ENCODE results near the gene RBM39. TPM values are rescaled to one million over a fixed set of nuclear protein-coding genes. Genes with fewer than 3 reads are reported as not detected.
"Not testable (repeated sequence)": the region's sequence is repeated elsewhere in the genome, so short reads cannot be mapped to it uniquely, and the experiment has no call there.

The RBM39 gene
- total RNA-seq, 4 donors from 2014 or later = 232 to 592 (median 389) TPM

DNA sequence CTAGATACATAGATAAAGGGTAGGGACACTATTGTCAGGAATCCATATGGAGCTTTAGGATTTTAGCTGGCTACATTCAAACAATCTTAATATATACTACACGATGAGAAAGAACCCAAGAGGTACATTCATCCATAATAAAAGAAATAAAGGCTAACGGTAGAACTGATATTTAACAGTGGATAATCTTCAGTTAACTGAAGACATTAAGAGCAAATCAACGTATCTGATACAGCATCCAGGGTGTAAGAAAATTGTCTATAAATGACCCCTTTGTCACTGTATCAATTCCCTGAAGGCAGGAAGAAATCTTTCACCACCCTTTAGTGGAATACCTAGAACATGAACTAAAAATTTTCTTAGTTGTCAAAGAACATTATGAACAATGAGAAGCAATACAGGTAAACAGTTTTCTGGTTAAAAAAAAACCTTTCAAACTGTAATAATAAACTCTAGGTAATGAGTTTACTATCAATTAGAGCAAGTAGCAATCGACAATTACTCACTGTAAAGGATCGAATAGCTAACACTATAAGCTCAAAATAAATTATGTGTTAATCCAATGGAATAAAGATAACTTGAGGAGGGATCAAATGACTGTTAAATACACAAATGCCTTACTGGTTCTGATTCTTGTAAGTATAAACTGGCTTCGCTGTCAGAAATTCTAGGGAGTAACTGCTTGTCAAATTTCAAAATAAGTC, 31.0 kb downstream of the RBM39 start:
- no peak overlapping the region for H3K4me3 ChIP-seq
- DNase-seq = no peak
- intact Hi-C loops (cut with DNase I; ENCODE audit: low total_unique reads) = no loop called here
- no peaks in the 10 kb centered on the region for H3K27me3 ChIP-seq
- H3K36me3 ChIP-seq = no peaks in the 10 kb centered on the region
- H3K4me1 ChIP-seq = peaks cover 0 to 8% of the 10 kb centered on the region in 2 donors
- H3K27ac ChIP-seq = no peak overlapping the region
- no peaks in the 10 kb centered on the region for H3K9me3 ChIP-seq
- no peak for TF ChIP-seq POLR2A (IDR thresholded peaks at IDR 0.05)

- no peak overlapping the region for H3K4me3 ChIP-seq
- H3K36me3 ChIP-seq = no peaks in the 10 kb centered on the region
- peaks cover 0 to 8% of the 10 kb centered on the region in 2 donors for H3K4me1 ChIP-seq
- DNase-seq = no peak
- no peaks in the 10 kb centered on the region for H3K9me3 ChIP-seq
- no peaks in the 10 kb centered on the region for H3K27me3 ChIP-seq
- intact Hi-C loops (cut with DNase I; ENCODE audit: low total_unique reads) = no loop called here
- H3K27ac ChIP-seq = no peak overlapping the region
- TF ChIP-seq POLR2A (IDR thresholded peaks at IDR 0.05) = no peak
- no peak for TF ChIP-seq CTCF (IDR thresholded peaks at IDR 0.05)
Observed at GRCh38 chr20:35710039-35710438, 32.0 kb downstream of the RBM39 start.

- no peaks in the 10 kb centered on the region for H3K9me3 ChIP-seq
- peaks cover 0 to 8% of the 10 kb centered on the region in 2 donors for H3K4me1 ChIP-seq
- H3K4me3 ChIP-seq = no peak overlapping the region
- TF ChIP-seq CTCF (IDR thresholded peaks at IDR 0.05) = no peak
- no peak for TF ChIP-seq POLR2A (IDR thresholded peaks at IDR 0.05)
- H3K27me3 ChIP-seq = no peaks in the 10 kb centered on the region
- H3K36me3 ChIP-seq = no peaks in the 10 kb centered on the region
- intact Hi-C loops (cut with DNase I; ENCODE audit: low total_unique reads) = no loop called here
- no peak overlapping the region for H3K27ac ChIP-seq
- DNase-seq = no peak
Observed at GRCh38 chr20:35709259-35709658, 32.8 kb downstream of the RBM39 start.

DNA sequence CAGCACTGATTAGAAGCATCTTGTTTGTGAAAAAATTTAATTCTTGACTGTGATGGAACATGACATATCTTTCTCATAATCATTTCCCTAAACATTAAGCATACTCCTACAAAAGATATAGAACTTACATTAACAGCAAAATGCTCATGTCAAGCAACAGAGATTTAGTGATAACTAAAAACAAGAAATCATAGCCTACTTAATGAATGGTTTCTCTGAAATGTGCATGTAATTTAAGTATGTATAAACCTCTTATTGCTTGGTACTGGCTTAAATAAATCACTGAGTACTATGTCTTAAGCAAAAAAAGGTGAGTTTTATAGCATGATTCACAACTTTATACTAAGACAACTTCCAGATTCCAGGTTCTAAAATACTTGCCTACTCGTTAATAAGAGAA, 33.6 kb downstream of the RBM39 start:
- no peak for DNase-seq
- intact Hi-C loops (cut with DNase I; ENCODE audit: low total_unique reads) = no loop called here

DNA sequence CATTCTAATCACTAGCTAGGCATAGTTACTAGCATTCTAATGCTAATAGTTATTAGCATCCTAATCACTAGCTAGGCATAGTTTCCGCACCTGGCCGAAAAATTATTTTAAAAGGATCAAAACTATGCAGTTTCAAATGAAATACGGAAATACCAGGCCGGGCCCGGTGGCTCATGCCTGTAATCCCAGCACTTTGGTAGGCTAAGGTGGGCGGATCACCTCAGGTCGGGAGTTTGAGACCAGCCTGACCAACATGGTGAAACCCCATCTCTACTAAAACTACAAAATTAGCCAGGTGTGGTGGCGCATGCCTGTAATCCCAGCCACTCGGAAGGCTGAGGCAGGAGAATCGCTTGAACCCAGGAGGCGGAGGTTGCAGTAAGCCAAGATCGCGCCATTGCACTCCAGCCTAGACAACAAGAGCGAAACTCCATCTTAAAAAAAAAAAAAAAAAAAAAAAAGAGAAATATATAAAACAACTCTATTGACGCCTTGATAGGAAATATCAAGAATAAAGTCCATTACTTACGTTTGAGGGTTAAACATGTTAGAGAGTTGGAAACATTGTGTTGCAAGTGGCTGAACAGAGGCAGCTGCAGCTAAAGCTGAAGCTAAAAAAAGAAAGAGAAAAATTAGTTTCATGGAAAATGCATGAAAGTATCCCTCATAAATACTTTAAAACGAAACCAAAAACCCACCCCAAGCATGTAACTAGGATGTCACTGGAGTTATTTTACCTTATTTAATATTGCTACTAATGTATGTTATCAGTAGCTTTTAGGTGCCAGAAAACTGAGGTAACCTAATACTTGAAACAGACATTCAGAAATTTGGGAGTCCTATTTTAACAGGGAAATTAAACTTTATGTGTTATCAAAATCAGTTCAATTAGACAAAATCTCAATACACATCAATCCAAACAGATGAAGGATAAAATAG, 35.2 kb downstream of the RBM39 start:
- H3K36me3 ChIP-seq; intact Hi-C loops (cut with DNase I; ENCODE audit: low total_unique reads); H3K4me1 ChIP-seq; H3K27me3 ChIP-seq; H3K4me3 ChIP-seq; H3K9me3 ChIP-seq; H3K27ac ChIP-seq; DNase-seq: not testable (repeated sequence)

More for the DNA sequence above, 33.6 kb downstream of the RBM39 start:
- Histone ChIP-seq H3K9me3 (no peaks in the 10 kb centered on the region), H3K36me3 (no peaks in the 10 kb centered on the region), H3K27me3 (no peaks in the 10 kb centered on the region), H3K27ac (no peak overlapping the region), H3K4me3 (no peak overlapping the region), H3K4me1 (peaks cover 0 to 8% of the 10 kb centered on the region in 2 donors)
- TF ChIP-seq POLR2A (IDR thresholded peaks at IDR 0.05) = no peak

DNA sequence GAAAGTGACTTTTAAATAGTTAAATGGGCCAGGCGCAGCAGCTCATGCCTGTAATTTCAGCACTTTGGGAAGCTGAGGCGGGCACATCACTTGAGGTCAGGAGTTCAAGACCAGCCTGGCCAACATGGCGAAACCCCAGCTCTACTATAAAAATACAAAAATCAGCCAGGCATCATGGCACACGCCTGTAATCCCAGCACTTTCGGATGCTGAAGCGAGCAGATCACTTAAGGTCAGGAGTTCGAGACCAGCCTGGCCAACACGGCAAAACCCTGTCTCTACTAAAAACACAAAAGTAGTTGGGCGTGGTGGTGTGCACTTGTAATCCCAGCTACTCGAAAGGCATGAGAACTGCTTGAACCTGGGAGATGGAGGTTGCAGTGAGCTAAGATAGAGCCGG, 36.2 kb downstream of the RBM39 start:
- H3K4me3 ChIP-seq; intact Hi-C loops (cut with DNase I; ENCODE audit: low total_unique reads); DNase-seq; H3K4me1 ChIP-seq; H3K9me3 ChIP-seq; H3K27ac ChIP-seq; H3K27me3 ChIP-seq; H3K36me3 ChIP-seq: not testable (repeated sequence)
